ENCODE measurements around the gene DOCK2.

The DOCK2 gene

DNA sequence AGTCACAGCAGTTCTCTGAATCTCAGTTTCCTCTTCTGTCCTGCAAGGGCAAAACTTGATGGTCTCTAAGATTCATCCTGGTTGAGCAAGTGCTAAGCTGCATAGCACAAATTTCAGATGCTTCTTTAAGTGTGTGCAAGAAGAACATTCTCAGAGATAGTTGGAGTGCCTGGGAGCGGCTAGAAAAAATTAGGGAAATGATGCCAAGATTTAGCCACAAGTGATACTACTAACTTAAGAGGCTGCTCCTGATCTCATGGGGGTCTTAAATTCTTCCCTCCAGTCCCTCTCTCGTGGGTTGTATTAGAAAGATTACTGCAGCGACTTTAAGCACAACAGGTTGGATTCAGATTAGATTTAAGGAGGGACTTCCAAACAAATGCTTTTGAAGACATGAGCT lies 319.1 kb downstream of the DOCK2 start:
- no peak for DNase-seq

DNA sequence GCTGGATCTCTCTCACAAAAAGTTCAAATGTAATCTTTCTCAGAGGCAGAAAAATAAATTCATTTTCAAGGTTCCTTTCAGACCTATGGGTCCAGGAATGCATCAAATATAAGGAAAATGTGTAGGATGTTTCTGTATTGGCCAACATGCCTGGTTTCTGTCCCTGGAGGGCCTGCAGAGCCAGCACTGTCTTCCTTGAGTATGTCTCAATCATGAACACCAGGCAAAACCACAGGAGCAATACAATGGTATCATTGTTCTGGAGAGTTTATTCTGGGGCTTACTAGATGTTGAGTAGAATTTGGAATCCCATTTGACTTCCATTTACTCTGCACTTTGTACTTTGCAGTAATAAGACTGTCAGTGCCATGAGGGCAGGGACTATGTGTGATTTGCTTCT lies 319.7 kb downstream of the DOCK2 start:
- DNase-seq: no peak

DNA sequence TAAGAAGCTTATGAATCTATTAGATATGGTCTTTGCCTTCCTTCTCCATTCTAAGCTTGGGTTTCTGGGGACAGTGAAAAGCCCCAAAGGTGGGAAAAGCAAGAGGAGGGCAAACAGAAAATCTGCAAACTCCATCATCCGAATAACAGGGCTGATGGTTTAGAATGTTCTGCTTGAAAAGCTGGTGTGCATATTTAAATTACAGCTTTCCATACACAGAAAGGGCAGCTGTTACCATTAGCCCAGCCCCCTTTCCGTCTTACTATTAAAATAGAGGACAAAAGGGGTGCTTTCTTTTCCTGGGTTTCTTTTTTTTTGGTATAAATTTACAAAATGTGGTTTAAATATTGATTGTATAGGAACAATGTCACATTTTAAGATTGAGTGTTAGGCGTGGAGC lies 321.2 kb downstream of the DOCK2 start:
- DNase-seq: no peak

GRCh38 chr5:169960659-169961058 lies 323.6 kb downstream of the DOCK2 start:
- no peak for DNase-seq

DNA sequence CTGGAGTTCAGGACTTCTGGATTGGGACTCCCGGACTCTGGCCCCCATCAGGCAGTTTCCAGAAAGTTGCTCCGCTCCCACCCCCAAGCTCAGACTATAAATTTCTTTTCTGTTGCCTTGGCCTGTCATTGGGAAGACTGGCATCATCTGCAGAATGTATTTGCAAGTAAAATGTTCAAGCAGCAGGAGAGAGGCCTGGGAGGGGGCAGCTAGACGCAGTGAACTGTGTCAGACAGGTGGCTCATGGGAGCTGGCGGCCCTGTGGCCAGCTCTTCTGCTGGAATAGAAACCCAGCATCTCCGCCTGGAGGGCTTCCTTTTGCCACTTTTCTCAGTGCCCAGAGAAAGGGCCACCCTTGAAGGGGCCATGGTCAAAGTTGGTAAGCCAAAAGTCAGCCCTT lies 327.2 kb downstream of the DOCK2 start:
- DNase-seq: no peak

DNA sequence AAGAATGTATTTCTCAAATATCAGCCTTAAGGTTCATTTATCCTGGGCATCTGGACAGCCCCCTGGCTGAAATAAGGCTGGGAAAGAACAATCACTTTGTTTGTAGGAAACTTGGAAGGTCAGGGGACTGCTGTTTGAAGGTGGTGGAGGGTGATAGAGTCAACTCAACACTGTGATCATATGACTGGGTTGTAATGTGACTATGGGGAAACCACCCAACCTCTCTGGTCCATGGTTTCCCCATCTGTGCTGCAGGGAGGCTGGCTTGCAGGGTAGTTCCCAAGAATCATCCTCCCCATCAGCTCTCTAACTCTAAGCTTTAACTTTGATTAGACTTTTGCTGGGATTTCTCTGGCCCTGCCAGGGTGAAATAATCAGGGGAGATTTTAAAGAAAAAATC lies 333.3 kb downstream of the DOCK2 start:
- no peak for DNase-seq

- no peak for DNase-seq
Observed at GRCh38 chr5:169970911-169971765, 334.1 kb downstream of the DOCK2 start.

DNA sequence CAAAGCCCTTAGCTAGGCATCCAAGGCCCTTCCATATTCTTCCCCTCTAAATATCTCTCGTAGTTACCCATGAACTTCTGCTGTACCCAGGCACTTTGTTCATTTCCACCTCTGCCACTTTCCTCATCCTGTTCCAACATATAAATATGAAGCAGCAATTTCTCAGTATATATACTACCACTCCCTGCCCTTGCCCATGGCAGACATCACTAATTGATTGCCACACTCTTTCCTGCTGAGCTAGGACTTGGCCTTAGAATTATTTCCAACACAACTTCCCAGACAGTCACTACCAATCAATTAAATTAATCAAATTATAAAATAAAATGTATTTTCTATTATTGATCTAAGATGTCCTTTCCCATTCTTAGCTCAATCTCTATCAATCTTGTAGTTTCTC lies 334.7 kb downstream of the DOCK2 start:
- DNase-seq: no peak

DNA sequence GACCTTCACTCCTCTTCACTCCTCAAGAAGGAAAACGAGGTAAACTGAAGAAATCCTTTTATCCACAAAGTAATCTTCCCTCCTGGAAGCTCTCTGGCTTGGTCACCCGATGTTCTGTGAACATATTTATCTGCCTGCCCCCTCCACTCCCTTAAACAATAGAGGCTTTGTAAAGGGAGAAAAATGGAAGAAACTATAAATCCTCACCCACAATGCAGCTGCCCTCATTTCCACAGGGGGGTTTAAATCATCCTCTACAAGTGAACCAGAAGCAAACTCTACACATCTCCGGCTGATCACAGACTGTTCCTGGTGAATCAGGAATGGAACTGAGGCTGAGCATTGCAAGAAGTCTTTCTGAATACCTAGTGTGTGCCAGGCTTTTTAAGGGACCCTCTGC lies 336.0 kb downstream of the DOCK2 start:
- DNase-seq: no peak

DNA sequence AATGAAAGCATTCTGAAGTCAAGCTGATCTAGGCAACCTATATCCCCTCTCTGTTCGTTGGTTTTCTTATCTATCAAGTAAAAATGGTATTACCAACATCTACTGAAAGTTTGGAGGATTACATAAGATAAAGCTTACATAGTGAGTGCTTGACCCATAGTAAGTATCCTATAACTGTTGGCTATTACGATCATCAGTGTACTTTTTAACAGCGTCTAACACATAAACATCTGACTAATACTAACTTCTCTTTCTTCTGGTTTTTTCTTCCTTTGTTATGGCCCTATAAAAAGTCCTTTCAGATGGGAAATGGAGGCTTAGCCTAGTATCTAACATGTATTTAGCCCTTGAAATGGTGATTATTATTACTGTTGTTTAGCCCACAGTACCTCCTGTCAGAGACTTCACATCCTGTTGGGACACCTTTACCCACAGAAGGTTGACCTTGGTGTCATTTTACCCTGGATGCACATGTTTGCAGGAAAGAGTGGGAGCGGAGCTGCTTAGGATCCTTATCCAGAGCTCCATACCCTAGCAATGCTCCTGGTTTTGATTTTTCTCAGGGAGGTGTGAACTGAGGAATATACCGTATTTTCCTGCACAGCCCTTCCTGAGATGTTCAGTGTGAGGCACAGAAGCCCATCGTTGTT lies 337.2 kb downstream of the DOCK2 start:
- no peak for DNase-seq

DNA sequence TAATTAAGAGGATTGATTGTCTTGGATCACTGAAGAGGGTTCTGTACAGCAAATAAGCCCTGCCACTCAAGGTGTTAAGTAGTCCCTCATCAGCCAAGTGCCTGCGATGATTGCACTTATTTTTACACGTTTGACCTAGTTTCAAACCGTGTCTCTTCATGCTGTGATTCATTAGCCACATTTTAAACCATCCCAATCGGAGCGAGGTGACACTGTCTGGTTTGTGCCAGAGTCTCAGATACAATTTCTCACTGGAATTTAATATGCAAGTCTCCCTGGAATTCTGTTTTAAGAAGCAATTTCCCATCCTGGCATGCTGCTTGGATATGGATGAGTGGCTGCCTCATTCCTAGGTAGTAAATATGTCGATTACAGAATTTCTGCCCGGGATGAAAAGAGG lies 341.6 kb downstream of the DOCK2 start:
- DNase-seq: no peak

DNA sequence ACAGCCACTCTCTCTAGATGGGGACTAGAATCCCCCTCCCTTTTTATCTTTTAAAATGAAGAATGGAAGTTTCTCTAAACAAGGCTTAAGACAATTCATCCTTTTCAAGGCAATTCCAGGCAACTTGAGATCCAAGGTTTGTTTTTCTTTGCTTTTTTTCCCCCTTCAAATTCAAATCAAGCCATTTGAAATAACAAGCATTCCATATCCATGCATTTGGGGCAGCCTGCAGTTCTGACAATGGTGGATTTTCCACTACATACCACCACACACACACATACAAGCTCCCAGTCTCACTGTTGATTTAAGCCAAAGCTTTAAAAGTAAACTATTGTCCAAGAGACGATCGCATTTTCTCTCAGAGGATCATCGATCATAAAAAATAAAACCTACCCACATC lies 342.8 kb downstream of the DOCK2 start:
- DNase-seq: no peak

DNA sequence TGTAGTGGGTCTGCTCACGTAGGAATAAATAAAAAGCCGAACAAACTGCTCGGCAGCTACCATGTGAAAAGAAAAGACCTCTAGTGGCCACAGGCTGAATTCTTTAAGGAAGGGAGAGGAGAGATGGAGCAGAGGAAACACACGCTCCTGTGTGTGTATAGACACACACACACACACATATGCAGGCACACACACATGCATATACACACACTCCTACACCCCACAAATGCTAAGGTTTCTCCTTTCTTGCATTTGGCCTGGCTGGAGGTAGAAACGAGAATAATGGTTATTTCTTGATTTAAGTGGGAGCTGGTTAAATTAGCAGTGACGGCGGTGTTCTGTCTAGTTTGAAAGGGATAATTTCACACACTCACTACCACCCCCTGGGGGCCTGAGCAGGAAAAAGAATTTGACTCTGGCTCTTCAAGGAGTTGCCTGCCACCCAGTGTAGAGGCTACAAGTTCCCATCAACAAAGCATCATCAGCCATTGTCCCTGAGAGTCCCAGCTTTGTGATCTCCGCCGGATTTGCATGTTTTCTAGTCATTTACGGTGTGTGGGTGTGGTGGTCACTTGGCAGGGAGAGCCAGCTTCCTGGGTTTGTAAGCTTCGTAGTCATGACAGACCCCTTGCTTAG lies 343.5 kb downstream of the DOCK2 start, which contains the start of gene INSYN2B:
INSYN2B (minus strand) TSS at position 78 of the 636 bp plus-strand sequence. CDS start 96,597 bp downstream, outside the sequence.
- DNase-seq: no peak

- no peak for DNase-seq
Observed at GRCh38 chr5:169988206-169988605, 351.1 kb downstream of the DOCK2 start.

- no peak for DNase-seq
Observed at GRCh38 chr5:169988947-169989346, 351.9 kb downstream of the DOCK2 start.

GRCh38 chr5:169989365-169989764 lies 352.3 kb downstream of the DOCK2 start:
- DNase-seq: no peak

GRCh38 chr5:169991115-169991869 lies 354.2 kb downstream of the DOCK2 start:
- no peak for DNase-seq

DNA sequence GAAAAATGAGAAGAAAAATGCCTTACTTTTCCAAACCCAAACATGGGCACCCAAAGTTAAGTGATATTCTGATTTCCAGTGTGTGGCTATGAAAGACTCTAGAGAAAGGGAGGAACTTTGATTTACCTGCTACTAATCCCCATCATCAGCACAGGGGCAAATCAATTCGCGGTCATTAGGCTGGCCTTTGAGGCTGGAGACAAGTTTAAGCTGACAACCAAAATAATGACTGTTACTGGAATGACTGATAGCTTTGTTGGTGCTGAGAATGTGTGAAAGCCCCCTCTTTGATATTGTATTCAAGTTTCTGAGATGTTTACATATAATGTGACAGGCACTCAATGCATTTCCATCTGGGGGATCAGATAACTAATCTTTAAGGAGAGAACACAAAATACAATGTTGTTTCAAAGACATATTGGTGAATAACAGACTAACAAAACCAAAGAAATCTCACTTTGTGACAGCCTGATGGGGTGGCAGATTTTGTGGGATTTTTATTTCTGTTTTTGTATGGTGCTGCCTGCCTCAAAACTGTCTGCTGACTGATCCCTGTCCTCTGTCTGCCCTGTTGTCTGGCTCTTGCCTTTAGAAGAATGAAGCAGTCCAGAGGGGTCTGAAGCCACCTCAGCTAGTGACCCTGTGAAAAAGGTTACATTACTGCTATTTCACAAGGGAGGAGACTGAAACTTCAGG lies 355.9 kb downstream of the DOCK2 start:
- DNase-seq: no peak

DNA sequence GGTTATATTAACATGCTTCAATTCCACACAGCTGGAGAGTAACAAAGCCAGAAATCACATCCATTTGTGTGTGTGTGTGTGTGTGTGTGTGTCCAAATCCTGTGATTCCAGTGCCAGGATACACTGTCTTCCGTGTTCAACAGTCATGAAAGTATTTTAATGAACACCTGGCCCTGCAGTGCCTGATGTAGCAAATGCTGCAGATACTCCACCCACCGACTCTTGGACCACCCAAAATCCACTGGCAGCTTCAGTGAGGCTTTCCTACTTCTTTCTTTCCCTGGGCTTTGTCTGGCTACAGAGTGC lies 356.4 kb downstream of the DOCK2 start:
- DNase-seq: no peak

- DNase-seq: no peak
Observed at GRCh38 chr5:169997798-169998197, 360.7 kb downstream of the DOCK2 start.

DNA sequence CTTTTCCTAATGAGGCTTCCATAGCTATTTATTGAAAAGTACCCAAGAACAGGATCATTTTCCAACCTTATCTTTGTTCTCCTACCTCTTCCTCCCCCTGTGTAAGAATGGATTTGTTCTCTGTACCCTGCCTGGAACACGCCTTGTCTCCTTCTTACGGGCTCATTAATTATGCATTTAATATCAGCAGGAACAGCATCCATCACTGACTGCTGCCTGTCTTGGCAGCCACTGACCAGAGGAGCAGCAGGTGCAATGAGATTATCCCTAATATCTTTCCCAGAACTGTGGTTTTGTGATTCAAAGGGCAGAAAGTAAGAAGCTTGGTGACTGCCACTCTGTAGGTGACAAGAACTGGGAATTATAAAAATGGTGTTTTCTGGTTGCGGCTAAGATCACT lies 362.5 kb downstream of the DOCK2 start:
- no peak for DNase-seq

DNA sequence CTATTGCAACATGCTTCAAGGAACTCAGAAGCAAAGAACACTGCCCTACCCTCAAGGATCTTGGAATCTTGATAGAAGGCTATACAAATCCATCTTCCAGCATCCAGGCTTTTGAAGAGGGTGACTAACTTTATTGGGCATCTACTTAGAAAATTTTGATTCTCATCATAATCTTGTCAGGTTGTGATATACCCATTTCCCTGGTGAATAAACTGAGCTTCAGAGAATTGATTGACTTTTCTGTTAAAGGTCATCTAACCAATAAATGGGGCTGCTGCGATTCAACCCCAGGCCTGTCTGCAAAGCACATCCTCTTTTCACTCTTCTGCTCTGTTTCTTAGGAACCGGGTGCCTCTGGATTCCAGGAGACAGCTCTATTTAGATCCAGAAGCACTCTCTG lies 363.1 kb downstream of the DOCK2 start:
- no peak for DNase-seq

- DNase-seq: no peak
Observed at GRCh38 chr5:170006021-170006420, 368.9 kb downstream of the DOCK2 start.

Data from NCI-H2171 (cell line).